ENCODE measurements around the gene NOP58.
A peak's percentile ranks its signal among the peaks of the same experiment; 100 is the strongest.
"Not testable (repeated sequence)": the region's sequence is repeated elsewhere in the genome, so short reads cannot be mapped to it uniquely, and the experiment has no call there.

The NOP58 gene

GRCh38 chr2:202238234-202239197 lies 27.0 kb upstream of the NOP58 start, which contains the start of gene SUMO1:
Gene SUMO1, minus strand, starts transcription at chr2:202238597. Its CDS starts 146 bp downstream, at chr2:202238451.
- TF ChIP-seq CTCF (IDR thresholded peaks at IDR 0.05; ENCODE audit: low read depth, low read length, poor library complexity, severe bottlenecking) (no peak), EZH2phosphoT487 (IDR thresholded peaks at IDR 0.05; ENCODE audit: borderline replicate concordance, low read length) (no peak)

GRCh38 chr2:202247710-202248109 lies 17.9 kb upstream of the NOP58 start:
- not testable (repeated sequence) for H3K4me3 ChIP-seq (ENCODE audit: low read length); H3K9me3 ChIP-seq (ENCODE audit: control insufficient read depth, insufficient read depth, low read length); H3K36me3 ChIP-seq (ENCODE audit: control insufficient read depth, low read length)

More at GRCh38 chr2:202238234-202239197, 27.0 kb upstream of the NOP58 start, which contains the start of gene SUMO1:
- Histone ChIP-seq H4K20me1 (ENCODE audit: control insufficient read depth, insufficient read depth, low read depth, low read length) (peaks cover 17% of the 10 kb centered on the region), H3K79me2 (ENCODE audit: control insufficient read depth, low read length) (peaks cover 53% of the 10 kb centered on the region), H3K9me2 (replicated peaks; ENCODE audit: control insufficient read depth, low read length) (no peaks in the 10 kb centered on the region), H3F3A (ENCODE audit: control insufficient read depth, insufficient read depth) (no peaks in the 10 kb centered on the region), H3K27ac (ENCODE audit: low read depth, low read length) (peak within 1 kb of the TSS; percentile 54), H3K9me3 (ENCODE audit: control insufficient read depth, insufficient read depth, low read length) (no peaks in the 10 kb centered on the region), H3K4me1 (ENCODE audit: control insufficient read depth, low read length) (peaks cover 21% of the 10 kb centered on the region), H3K4me2 (ENCODE audit: low read length) (peak within 1 kb of the TSS; percentile 99), H3K4me3 (ENCODE audit: low read length) (peak within 1 kb of the TSS; percentile 93), H3K36me3 (ENCODE audit: control insufficient read depth, low read length) (peaks cover 16% of the 10 kb centered on the region), H3K27me3 (ENCODE audit: control insufficient read depth, low read length) (no peaks in the 10 kb centered on the region)

GRCh38 chr2:202249521-202250253 lies 15.9 kb upstream of the NOP58 start:
- Histone ChIP-seq H3K9me3 (ENCODE audit: control insufficient read depth, insufficient read depth, low read length) (no peaks in the 10 kb centered on the region), H3K9me2 (replicated peaks; ENCODE audit: control insufficient read depth, low read length) (no peaks in the 10 kb centered on the region), H3F3A (ENCODE audit: control insufficient read depth, insufficient read depth) (no peaks in the 10 kb centered on the region), H3K4me2 (ENCODE audit: low read length) (no peak overlapping the region), H3K79me2 (ENCODE audit: control insufficient read depth, low read length) (no peaks in the 10 kb centered on the region), H3K4me3 (ENCODE audit: low read length) (no peak overlapping the region), H3K36me3 (ENCODE audit: control insufficient read depth, low read length) (no peaks in the 10 kb centered on the region), H3K4me1 (ENCODE audit: control insufficient read depth, low read length) (no peaks in the 10 kb centered on the region), H4K20me1 (ENCODE audit: control insufficient read depth, insufficient read depth, low read depth, low read length) (no peaks in the 10 kb centered on the region), H3K27me3 (ENCODE audit: control insufficient read depth, low read length) (peaks cover 3% of the 10 kb centered on the region; the same call in 1 of the 2 replicates), H3K27ac (ENCODE audit: low read depth, low read length) (no peak overlapping the region)
- TF ChIP-seq EZH2phosphoT487 (IDR thresholded peaks at IDR 0.05; ENCODE audit: borderline replicate concordance, low read length) (no peak), CTCF (IDR thresholded peaks at IDR 0.05; ENCODE audit: low read depth, low read length, poor library complexity, severe bottlenecking) (no peak)

More at GRCh38 chr2:202247710-202248109, 17.9 kb upstream of the NOP58 start:
- not testable (repeated sequence) for H3K4me1 ChIP-seq (ENCODE audit: control insufficient read depth, low read length); H3K27me3 ChIP-seq (ENCODE audit: control insufficient read depth, low read length); H3K79me2 ChIP-seq (ENCODE audit: control insufficient read depth, low read length); H3K27ac ChIP-seq (ENCODE audit: low read depth, low read length); H3K9me2 ChIP-seq (replicated peaks; ENCODE audit: control insufficient read depth, low read length); H4K20me1 ChIP-seq (ENCODE audit: control insufficient read depth, insufficient read depth, low read depth, low read length); H3K4me2 ChIP-seq (ENCODE audit: low read length); H3F3A ChIP-seq (ENCODE audit: control insufficient read depth, insufficient read depth)

Measured in DOHH2 (cell line).